GM12892 (cell line): ENCODE results near the gene CDSN.

Experiments used
- POLR2A ChIP-seq: IDR thresholded peaks from 2 replicates; pipeline ENCODE4 v1.6.1; 2011; ENCODE audit warnings: low read depth, low read length, control low read depth
- POLR2AphosphoS5 ChIP-seq: IDR thresholded peaks from 2 replicates; pipeline ENCODE4 v1.6.1; 2011; ENCODE audit warnings: low read depth, low read length, control low read depth
- TAF1 ChIP-seq: IDR thresholded peaks from 2 replicates; pipeline ENCODE4 v1.6.1; 2011; ENCODE audit warnings: low read depth, mild to moderate bottlenecking, control low read depth, low read length, borderline replicate concordance

- TF ChIP-seq POLR2AphosphoS5, result no peak
- no peak for TF ChIP-seq TAF1
- no peak for TF ChIP-seq POLR2A
Observed at GRCh38 chr6:31144970-31145340, 24.7 kb upstream of the CDSN start.
